ENCODE data around the gene MAML2. TPM values are rescaled to one million over a fixed set of nuclear protein-coding genes. Genes with fewer than 3 reads are reported as not detected.

The MAML2 gene
- total RNA-seq, 4 donors from 2014 or later: 19.0 to 36.4 (median 31.4) TPM

DNA sequence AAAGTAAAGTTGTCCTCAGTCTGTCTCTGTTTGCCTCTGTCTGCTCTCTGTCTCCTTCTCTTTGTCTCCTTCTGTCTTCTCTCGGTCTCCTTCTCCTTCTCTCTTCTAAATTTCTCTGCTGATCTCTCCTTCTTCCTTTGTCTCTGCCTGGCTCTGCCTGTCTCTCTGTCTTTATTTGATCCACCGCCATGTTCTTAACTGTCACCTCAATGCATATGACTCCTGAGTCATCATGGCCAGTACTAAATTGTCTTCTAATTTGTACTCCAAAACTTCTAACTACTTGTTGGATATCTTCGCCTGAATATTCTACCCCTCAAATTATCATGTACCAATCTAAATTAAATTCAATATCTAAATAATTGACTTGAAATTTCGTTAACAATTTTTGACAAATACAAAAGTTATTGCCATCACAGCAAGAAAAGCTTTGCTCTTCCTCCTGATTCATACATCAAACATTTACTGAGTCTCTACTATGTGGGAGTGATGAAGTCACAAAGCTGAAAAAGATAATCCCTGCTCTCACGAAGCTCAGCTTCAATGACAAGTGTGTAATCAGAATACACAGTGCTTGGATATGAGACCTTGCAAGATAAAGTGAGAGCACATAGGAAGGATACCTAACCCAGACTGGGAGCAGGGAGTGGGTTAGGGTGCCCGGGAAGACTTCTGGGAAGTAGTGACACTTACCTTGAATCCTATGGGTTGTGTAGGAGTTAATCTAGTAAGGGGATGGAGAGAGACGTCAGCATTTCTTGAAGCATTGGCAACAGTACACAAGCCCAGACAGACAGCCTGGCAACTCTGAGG lies 193.0 kb downstream of the MAML2 start:
- H3K4me3 ChIP-seq (replicated peaks in 1 of 3): no peak overlapping the region
- WGBS, 2 donors: 91 to 92% methylated on average over 7 of the region's 7 CpGs
- H3K27me3 ChIP-seq: no peaks in the 10 kb centered on the region
- no peaks in the 10 kb centered on the region for H3K36me3 ChIP-seq
- intact Hi-C loops (cut with DNase I): no loop called here
- no peaks in the 10 kb centered on the region for H3K9me3 ChIP-seq
- H3K27ac ChIP-seq: no peak overlapping the region
- DNase-seq: no peak
- TF ChIP-seq POLR2A (IDR thresholded peaks at IDR 0.05): no peak
- TF ChIP-seq, protein P1, sequence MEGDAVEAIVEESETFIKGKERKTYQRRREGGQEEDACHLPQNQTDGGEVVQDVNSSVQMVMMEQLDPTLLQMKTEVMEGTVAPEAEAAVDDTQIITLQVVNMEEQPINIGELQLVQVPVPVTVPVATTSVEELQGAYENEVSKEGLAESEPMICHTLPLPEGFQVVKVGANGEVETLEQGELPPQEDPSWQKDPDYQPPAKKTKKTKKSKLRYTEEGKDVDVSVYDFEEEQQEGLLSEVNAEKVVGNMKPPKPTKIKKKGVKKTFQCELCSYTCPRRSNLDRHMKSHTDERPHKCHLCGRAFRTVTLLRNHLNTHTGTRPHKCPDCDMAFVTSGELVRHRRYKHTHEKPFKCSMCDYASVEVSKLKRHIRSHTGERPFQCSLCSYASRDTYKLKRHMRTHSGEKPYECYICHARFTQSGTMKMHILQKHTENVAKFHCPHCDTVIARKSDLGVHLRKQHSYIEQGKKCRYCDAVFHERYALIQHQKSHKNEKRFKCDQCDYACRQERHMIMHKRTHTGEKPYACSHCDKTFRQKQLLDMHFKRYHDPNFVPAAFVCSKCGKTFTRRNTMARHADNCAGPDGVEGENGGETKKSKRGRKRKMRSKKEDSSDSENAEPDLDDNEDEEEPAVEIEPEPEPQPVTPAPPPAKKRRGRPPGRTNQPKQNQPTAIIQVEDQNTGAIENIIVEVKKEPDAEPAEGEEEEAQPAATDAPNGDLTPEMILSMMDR (IDR thresholded peaks at IDR 0.05): no peak
- peaks cover 10 to 11% of the 10 kb centered on the region in 2 donors for H3K4me1 ChIP-seq

DNA sequence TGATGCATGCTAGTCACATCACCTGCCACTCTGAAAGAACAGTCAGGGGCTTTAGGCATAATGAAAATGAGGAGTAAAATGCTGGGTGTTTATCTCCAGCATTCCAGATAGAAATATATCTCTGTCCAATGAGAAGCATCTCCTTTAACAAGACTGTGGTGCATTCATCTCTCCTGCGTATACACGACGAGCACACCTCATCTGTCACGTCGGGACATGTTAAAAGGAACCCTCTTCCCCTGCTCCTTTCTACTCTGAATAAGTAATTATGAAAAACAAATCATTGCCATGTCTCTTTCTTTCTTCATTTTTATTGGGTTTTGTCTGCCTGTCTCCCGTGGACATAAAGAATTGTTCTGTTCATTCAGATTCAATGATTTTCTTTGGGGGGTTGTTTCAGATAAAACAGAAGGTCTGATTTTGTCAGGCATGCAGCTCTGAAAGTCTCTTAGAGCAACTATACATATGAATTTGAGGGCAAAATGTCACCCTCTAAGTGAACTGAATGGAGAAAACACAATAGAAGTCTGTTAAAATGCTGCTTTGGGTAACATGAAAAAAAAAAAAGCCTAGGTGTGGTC lies 195.0 kb downstream of the MAML2 start:
- Histone ChIP-seq H3K4me1 (no peaks in the 10 kb centered on the region), H3K27me3 (no peaks in the 10 kb centered on the region), H3K9me3 (no peaks in the 10 kb centered on the region), H3K36me3 (no peaks in the 10 kb centered on the region), H3K4me3 (replicated peaks in 1 of 3) (no peak overlapping the region), H3K27ac (no peak overlapping the region)
- no peak for DNase-seq
- intact Hi-C loops (cut with DNase I): no loop called here
- 94 to 95% methylated on average over 6 of the region's 6 CpGs for WGBS, 2 donors
- TF ChIP-seq POLR2A (IDR thresholded peaks at IDR 0.05): no peak
- TF ChIP-seq, protein P1 (IDR thresholded peaks at IDR 0.05): no peak

DNA sequence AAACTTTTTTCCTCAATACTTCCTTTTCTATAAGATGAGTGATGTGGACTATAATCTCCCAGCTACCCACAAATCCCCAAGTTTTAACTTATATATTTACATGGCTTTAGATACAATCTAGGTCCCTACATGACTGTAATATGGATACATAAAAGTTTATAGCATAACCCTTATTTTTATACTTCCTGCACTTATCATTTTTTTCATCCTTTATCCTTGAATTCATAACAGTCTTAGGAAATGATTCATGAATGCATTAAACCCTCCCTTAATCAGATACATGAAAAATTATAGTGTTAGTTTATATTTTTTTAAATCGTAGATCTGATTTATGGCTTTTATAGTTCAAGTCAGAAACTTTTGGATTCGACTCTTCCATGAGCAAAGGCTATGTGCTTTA lies 195.8 kb downstream of the MAML2 start:
- Histone ChIP-seq H3K9me3 (no peaks in the 10 kb centered on the region), H3K4me1 (no peaks in the 10 kb centered on the region), H3K4me3 (replicated peaks in 1 of 3) (no peak overlapping the region), H3K36me3 (no peaks in the 10 kb centered on the region), H3K27ac (no peak overlapping the region), H3K27me3 (no peaks in the 10 kb centered on the region)
- DNase-seq: no peak
- WGBS, 2 donors: 89 to 95% methylated on average over 2 of the region's 2 CpGs
- no peak for TF ChIP-seq POLR2A (IDR thresholded peaks at IDR 0.05)
- TF ChIP-seq, protein P1 (IDR thresholded peaks at IDR 0.05): no peak
- intact Hi-C loops (cut with DNase I): no loop called here

DNA sequence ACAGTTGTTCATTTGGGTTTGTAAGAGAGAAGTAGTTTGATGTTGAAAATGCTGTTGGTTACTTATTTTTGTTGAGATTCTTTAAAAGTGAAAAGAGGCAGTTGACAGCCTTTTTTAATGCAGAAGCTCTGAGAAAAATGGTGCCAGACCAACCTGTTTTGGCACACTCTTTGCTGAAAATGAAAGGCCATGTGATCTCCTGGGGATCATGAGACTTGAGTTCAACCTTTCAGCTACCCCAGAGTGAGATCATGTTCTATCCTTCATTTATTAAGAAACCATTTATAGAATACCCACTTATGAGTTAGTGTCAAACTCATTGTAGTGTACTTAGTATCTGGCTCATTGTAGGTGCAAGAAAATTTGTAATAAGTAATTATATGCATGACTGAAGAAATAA lies 196.2 kb downstream of the MAML2 start:
- TF ChIP-seq, protein P1 (IDR thresholded peaks at IDR 0.05): no peak
- no peak for TF ChIP-seq POLR2A (IDR thresholded peaks at IDR 0.05)
- Histone ChIP-seq H3K4me1 (no peaks in the 10 kb centered on the region), H3K27ac (no peak overlapping the region), H3K9me3 (no peaks in the 10 kb centered on the region), H3K4me3 (replicated peaks in 1 of 3) (no peak overlapping the region), H3K27me3 (no peaks in the 10 kb centered on the region), H3K36me3 (no peaks in the 10 kb centered on the region)
- intact Hi-C loops (cut with DNase I): no loop called here
- DNase-seq: no peak

DNA sequence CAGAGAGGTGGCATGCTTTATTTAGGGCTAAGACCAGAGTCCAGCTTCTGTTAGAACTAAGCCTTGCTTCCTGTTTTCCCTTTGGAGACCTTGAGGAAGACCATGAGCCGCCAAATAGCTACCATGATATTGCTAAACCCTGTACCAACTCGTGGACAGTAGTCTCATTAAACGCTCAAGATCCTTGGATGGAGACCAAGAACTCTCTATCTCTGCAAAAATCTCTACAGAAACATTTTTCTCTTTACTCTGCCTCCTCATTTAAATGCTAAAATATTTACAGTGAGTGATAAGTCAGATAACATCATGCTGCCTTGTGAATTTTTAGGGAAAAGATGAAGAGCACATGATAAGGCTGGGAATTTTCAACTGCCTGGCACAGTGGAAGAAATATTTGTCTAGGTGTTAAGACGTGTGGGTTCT lies 197.8 kb downstream of the MAML2 start:
- H3K9me3 ChIP-seq: no peaks in the 10 kb centered on the region
- peaks cover 0 to 5% of the 10 kb centered on the region in 2 donors for H3K4me1 ChIP-seq
- intact Hi-C loops (cut with DNase I): no loop called here
- H3K4me3 ChIP-seq (replicated peaks in 1 of 3): no peak overlapping the region
- TF ChIP-seq, protein P1 (IDR thresholded peaks at IDR 0.05): no peak
- TF ChIP-seq POLR2A (IDR thresholded peaks at IDR 0.05): no peak
- H3K27me3 ChIP-seq: no peaks in the 10 kb centered on the region
- no peaks in the 10 kb centered on the region for H3K36me3 ChIP-seq
- no peak overlapping the region for H3K27ac ChIP-seq
- DNase-seq: no peak
- 62 to 73% methylated on average over 4 of the region's 4 CpGs for WGBS, 2 donors
